Glutamatergic neuron (in vitro differentiated cells): ENCODE measurements around the gene TMEM164. TPM values are rescaled to one million over a fixed set of nuclear protein-coding genes. Genes with fewer than 3 reads are reported as not detected.

Experiments
- DNase-seq: peaks from one replicate; pipeline ENCODE4 v3.0.0; 2022
- H3K27ac Mint-ChIP-seq: one replicate; pipeline ENCODE4 v1.8.0; 2020; ENCODE audit warnings: mild to moderate bottlenecking, mixed read lengths, inconsistent platforms; ENCODE audit not compliant: unreplicated experiment
- H3K27me3 Mint-ChIP-seq: one replicate; pipeline ENCODE4 v1.8.0; 2020; ENCODE audit warnings: mild to moderate bottlenecking, moderate library complexity, mixed read lengths, inconsistent platforms; ENCODE audit not compliant: unreplicated experiment
- H3K36me3 Mint-ChIP-seq: one replicate; pipeline ENCODE4 v1.8.0; 2020; ENCODE audit warnings: mild to moderate bottlenecking, mixed read lengths, inconsistent platforms; ENCODE audit not compliant: unreplicated experiment
- H3K4me1 Mint-ChIP-seq: one replicate; pipeline ENCODE4 v1.8.0; 2020; ENCODE audit warnings: mild to moderate bottlenecking, low read depth, mixed read lengths, inconsistent platforms; ENCODE audit not compliant: unreplicated experiment
- H3K4me3 Mint-ChIP-seq: one replicate; pipeline ENCODE4 v1.8.0; 2020; ENCODE audit warnings: mild to moderate bottlenecking, mixed read lengths, inconsistent platforms; ENCODE audit not compliant: unreplicated experiment
- H3K9me3 Mint-ChIP-seq: one replicate; pipeline ENCODE4 v1.8.0; 2020; ENCODE audit warnings: mild to moderate bottlenecking, moderate library complexity, mixed read lengths, inconsistent platforms; ENCODE audit not compliant: unreplicated experiment
- CTCF ChIP-seq: fragments of 200-600 bp; sonication (generic); IDR thresholded peaks from one replicate; pipeline ENCODE4 v1.5.0; 2021; ENCODE audit not compliant: partially characterized antibody, unreplicated experiment
- total RNA-seq: library from RNA; stranded (reverse); fragmentation: NEBNext Ultra II Directional; extraction: Animal tissue kit (Norgen Biotek cat#: 25700); gene quantifications from one replicate; pipeline ENCODE4 v1.2.1, GENCODE V29; 2021; ENCODE audit not compliant: unreplicated experiment

TMEM164 gene
- total RNA-seq, 1 donor from 2014 or later = 56.6 TPM

GRCh38 chrX:110175696-110176095, 172.8 kb downstream of the TMEM164 start:
- peaks cover 7% of the 10 kb centered on the region for H3K36me3 Mint-ChIP-seq
- no peak for DNase-seq

GRCh38 chrX:110178179-110178865, 175.4 kb downstream of the TMEM164 start:
- no peaks in the 10 kb centered on the region for H3K9me3 Mint-ChIP-seq
- H3K4me3 Mint-ChIP-seq = no peak overlapping the region

More at GRCh38 chrX:110175696-110176095, 172.8 kb downstream of the TMEM164 start:
- Mint-ChIP-seq H3K4me1 (no peaks in the 10 kb centered on the region), H3K27me3 (peaks cover 4% of the 10 kb centered on the region), H3K9me3 (no peaks in the 10 kb centered on the region), H3K4me3 (no peak overlapping the region), H3K27ac (no peak overlapping the region)
- TF ChIP-seq CTCF = no peak

DNA sequence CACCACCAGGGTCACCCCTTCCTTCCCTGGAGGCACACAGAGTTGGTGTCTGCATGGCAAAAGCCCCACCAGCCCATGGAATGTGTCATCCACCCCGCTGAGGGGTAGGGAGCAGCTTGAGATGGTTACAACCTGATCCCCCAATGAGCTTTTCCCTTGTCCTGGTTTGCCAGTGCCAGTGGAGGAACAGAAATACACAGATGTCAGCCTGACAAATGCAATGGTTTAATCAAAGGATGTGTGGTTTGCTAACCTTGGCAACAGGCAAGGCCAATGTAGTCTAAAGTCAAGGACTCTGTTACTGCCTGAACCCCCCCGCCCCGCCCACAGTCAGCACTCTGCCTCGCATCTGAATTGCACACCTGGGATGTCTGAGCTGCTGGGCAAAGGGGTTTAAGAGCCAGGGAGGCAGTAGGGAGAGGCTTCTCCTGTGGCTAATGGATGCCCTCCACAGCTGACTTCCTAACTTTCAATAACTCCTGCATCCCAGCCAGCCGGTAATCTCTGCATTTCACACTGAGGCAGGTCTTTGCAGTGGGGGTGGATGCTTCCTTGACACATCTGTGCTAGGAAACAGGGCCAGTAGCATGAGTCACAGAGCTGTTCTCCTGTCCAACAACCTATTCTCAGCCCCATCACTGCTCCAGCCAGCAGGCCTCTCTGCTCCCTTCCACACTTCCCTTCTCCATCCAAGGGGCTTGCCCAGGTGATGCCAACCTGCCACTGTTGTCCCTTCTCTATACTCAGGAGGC, 177.4 kb downstream of the TMEM164 start:
- DNase-seq = no peak
- TF ChIP-seq CTCF = no peak
- Mint-ChIP-seq H3K36me3 (no peaks in the 10 kb centered on the region), H3K4me3 (no peak overlapping the region), H3K27ac (no peak overlapping the region), H3K27me3 (peaks cover 4% of the 10 kb centered on the region), H3K4me1 (peaks cover 3% of the 10 kb centered on the region), H3K9me3 (peaks cover 7% of the 10 kb centered on the region)

More at GRCh38 chrX:110178179-110178865, 175.4 kb downstream of the TMEM164 start:
- no peak for TF ChIP-seq CTCF
- Mint-ChIP-seq H3K27ac (no peak overlapping the region), H3K27me3 (peaks cover 4% of the 10 kb centered on the region), H3K36me3 (no peaks in the 10 kb centered on the region), H3K4me1 (peaks cover 3% of the 10 kb centered on the region)
- no peak for DNase-seq

GRCh38 chrX:110180928-110181310, 178.0 kb downstream of the TMEM164 start:
- no peak for TF ChIP-seq CTCF
- H3K9me3 Mint-ChIP-seq = peaks cover 9% of the 10 kb centered on the region
- no peaks in the 10 kb centered on the region for H3K36me3 Mint-ChIP-seq
- H3K4me3 Mint-ChIP-seq = no peak overlapping the region
- no peak for DNase-seq
- no peak overlapping the region for H3K27ac Mint-ChIP-seq
- H3K4me1 Mint-ChIP-seq = peaks cover 3% of the 10 kb centered on the region
- H3K27me3 Mint-ChIP-seq = peaks cover 4% of the 10 kb centered on the region
